ENCODE measurements around the gene BTNL9. TPM values are rescaled to one million over a fixed set of nuclear protein-coding genes. Genes with fewer than 3 reads are reported as not detected.
A peak's percentile ranks its signal among the peaks of the same experiment; 100 is the strongest.

The BTNL9 gene
- total RNA-seq, 1 experiment from 2014 or later = not detected

DNA sequence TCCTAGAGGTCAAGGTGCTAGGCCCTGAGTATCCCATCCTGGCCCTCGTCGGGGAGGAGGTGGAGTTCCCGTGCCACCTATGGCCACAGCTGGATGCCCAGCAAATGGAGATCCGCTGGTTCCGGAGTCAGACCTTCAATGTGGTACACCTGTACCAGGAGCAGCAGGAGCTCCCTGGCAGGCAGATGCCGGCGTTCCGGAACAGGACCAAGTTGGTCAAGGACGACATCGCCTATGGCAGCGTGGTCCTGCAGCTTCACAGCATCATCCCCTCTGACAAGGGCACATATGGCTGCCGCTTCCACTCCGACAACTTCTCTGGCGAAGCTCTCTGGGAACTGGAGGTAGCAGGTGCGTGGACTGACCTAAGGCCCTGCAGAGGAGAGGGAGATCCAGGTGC, 7.9 kb downstream of the BTNL9 start:
- TF ChIP-seq EZH2 (IDR thresholded peaks at IDR 0.05; ENCODE audit: borderline replicate concordance, low read depth, low read length, poor library complexity, severe bottlenecking) = no peak
- TF ChIP-seq, protein P1, sequence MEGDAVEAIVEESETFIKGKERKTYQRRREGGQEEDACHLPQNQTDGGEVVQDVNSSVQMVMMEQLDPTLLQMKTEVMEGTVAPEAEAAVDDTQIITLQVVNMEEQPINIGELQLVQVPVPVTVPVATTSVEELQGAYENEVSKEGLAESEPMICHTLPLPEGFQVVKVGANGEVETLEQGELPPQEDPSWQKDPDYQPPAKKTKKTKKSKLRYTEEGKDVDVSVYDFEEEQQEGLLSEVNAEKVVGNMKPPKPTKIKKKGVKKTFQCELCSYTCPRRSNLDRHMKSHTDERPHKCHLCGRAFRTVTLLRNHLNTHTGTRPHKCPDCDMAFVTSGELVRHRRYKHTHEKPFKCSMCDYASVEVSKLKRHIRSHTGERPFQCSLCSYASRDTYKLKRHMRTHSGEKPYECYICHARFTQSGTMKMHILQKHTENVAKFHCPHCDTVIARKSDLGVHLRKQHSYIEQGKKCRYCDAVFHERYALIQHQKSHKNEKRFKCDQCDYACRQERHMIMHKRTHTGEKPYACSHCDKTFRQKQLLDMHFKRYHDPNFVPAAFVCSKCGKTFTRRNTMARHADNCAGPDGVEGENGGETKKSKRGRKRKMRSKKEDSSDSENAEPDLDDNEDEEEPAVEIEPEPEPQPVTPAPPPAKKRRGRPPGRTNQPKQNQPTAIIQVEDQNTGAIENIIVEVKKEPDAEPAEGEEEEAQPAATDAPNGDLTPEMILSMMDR (conservative IDR thresholded peaks at IDR 0.05; ENCODE audit: low read depth, low read length) = no peak
- BruUV-seq (replicated peaks) = no TSS peak
- no peaks in the 10 kb centered on the region for H3K36me3 ChIP-seq (ENCODE audit: insufficient read depth, low read length, poor library complexity, severe bottlenecking)
- no peak overlapping the region for H3K4me3 ChIP-seq (ENCODE audit: low read depth, low read length, poor library complexity, severe bottlenecking)
- POLR2A ChIA-PET (ENCODE audit: low non-redundant PET) = no interaction called here
- CTCF ChIA-PET = no interaction called here
- no peaks in the 10 kb centered on the region for H3K9me3 ChIP-seq (ENCODE audit: low read depth, low read length, poor library complexity, severe bottlenecking)
- H3K27ac ChIP-seq (ENCODE audit: low read depth, low read length, poor library complexity, severe bottlenecking) = no peak overlapping the region
- H3K4me1 ChIP-seq (ENCODE audit: insufficient read depth, low read length, poor library complexity, severe bottlenecking) = no peaks in the 10 kb centered on the region
- DNase-seq (ENCODE audit: low spot score) = no peak
- intact Hi-C loops (cut with micrococcal nuclease; ENCODE audit: unreplicated experiment) = no loop called here
- H3K27me3 ChIP-seq (replicated peaks; ENCODE audit: insufficient read depth, low read depth, low read length, poor library complexity) = peaks cover 77% of the 10 kb centered on the region

DNA sequence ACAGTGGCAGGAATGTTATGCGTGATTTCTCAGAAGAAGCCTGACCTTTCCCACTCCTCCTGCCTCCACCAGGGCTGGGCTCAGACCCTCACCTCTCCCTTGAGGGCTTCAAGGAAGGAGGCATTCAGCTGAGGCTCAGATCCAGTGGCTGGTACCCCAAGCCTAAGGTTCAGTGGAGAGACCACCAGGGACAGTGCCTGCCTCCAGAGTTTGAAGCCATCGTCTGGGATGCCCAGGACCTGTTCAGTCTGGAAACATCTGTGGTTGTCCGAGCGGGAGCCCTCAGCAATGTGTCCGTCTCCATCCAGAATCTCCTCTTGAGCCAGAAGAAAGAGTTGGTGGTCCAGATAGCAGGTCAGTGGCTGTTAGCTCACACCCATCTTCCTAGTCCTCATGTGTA, 9.9 kb downstream of the BTNL9 start:
- BruUV-seq (replicated peaks) = no TSS peak
- CTCF ChIA-PET = no interaction called here
- H3K27me3 ChIP-seq (replicated peaks; ENCODE audit: insufficient read depth, low read depth, low read length, poor library complexity) = peaks cover 88% of the 10 kb centered on the region

DNA sequence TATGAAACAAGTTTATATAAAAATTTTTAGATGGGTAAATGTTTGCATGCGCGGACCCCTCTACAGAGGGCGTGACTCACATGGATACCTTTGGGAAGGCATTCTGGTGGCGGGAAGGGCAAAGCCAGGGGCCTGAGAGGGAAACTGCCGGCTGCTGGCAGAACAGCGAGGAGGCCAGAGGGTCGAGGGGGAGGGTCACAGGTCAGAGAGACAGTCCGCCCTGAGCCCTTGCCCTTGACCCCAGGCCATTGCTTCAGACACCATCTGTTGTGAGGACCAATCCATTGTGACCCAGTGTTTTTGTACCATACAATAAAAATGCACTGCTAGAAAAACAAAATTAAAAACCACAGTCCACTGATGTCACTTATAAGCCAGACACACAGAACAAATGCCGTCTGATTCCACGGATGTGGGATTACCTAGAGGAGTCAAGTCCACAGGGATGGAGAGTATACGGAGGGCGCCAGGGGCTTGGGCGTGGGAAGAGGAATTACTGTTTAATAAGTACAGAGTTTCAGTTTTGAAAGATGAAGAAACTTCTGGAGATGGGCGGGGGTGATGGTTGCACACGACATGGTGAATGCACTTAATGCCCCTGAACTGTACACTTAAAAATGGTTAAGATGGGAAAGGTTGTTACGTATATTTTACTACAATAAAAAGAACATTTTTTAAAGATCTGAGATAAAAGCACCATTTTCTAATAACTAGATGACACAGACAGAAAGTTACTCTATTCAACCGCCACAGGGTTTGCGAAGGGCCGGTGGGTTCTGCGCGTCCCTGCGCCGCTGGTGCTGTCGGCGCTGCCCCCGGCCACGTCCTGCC, 12.0 kb downstream of the BTNL9 start:
- CTCF ChIA-PET = no interaction called here
- POLR2A ChIA-PET (ENCODE audit: low non-redundant PET) = no interaction called here
- Histone ChIP-seq H3K27me3 (replicated peaks; ENCODE audit: insufficient read depth, low read depth, low read length, poor library complexity) (peaks cover 93% of the 10 kb centered on the region), H3K9me3 (ENCODE audit: low read depth, low read length, poor library complexity, severe bottlenecking) (no peaks in the 10 kb centered on the region), H3K4me1 (ENCODE audit: insufficient read depth, low read length, poor library complexity, severe bottlenecking) (no peaks in the 10 kb centered on the region), H3K4me3 (ENCODE audit: low read depth, low read length, poor library complexity, severe bottlenecking) (peak overlapping the region; percentile 27), H3K36me3 (ENCODE audit: insufficient read depth, low read length, poor library complexity, severe bottlenecking) (no peaks in the 10 kb centered on the region), H3K27ac (ENCODE audit: low read depth, low read length, poor library complexity, severe bottlenecking) (no peak overlapping the region)
- no TSS peak for BruUV-seq (replicated peaks)
- DNase-seq (ENCODE audit: low spot score) = no peak
- intact Hi-C loops (cut with micrococcal nuclease; ENCODE audit: unreplicated experiment) = no loop called here
- TF ChIP-seq EZH2 (IDR thresholded peaks at IDR 0.05; ENCODE audit: borderline replicate concordance, low read depth, low read length, poor library complexity, severe bottlenecking) = no peak
- TF ChIP-seq, protein P1 (conservative IDR thresholded peaks at IDR 0.05; ENCODE audit: low read depth, low read length) = no peak

More for the DNA sequence above, 9.9 kb downstream of the BTNL9 start:
- DNase-seq (ENCODE audit: low spot score) = no peak
- Histone ChIP-seq H3K4me1 (ENCODE audit: insufficient read depth, low read length, poor library complexity, severe bottlenecking) (no peaks in the 10 kb centered on the region), H3K27ac (ENCODE audit: low read depth, low read length, poor library complexity, severe bottlenecking) (no peak overlapping the region), H3K9me3 (ENCODE audit: low read depth, low read length, poor library complexity, severe bottlenecking) (no peaks in the 10 kb centered on the region), H3K36me3 (ENCODE audit: insufficient read depth, low read length, poor library complexity, severe bottlenecking) (no peaks in the 10 kb centered on the region), H3K4me3 (ENCODE audit: low read depth, low read length, poor library complexity, severe bottlenecking) (no peak overlapping the region)
- intact Hi-C loops (cut with micrococcal nuclease; ENCODE audit: unreplicated experiment) = no loop called here
- TF ChIP-seq, protein P1 (conservative IDR thresholded peaks at IDR 0.05; ENCODE audit: low read depth, low read length) = no peak
- TF ChIP-seq EZH2 (IDR thresholded peaks at IDR 0.05; ENCODE audit: borderline replicate concordance, low read depth, low read length, poor library complexity, severe bottlenecking) = no peak
- POLR2A ChIA-PET (ENCODE audit: low non-redundant PET) = no interaction called here

Measured in A673 (cell line).